GM18870 (cell line): ENCODE data around the gene RNFT1.
"Not testable (repeated sequence)": the region's sequence is repeated elsewhere in the genome, so short reads cannot be mapped to it uniquely, and the experiment has no call there.

Experiments used
- ATAC-seq: cut with Tn5 transposase; IDR thresholded peaks from one replicate; pipeline ENCODE4 v1.9.1; 2021; ENCODE audit warnings: moderate library complexity; ENCODE audit not compliant: unreplicated experiment

The RNFT1 gene

GRCh38 chr17:59964482-59965328 is at the start of gene RNFT1:
RNFT1 (minus strand) TSS chr17:59964740; CDS start chr17:59964663, 77 bp downstream.
- ATAC-seq, result no peak

GRCh38 chr17:60009326-60009725 is 44.8 kb upstream of the RNFT1 start:
- not testable (repeated sequence) for ATAC-seq

GRCh38 chr17:60008377-60008776 is 43.8 kb upstream of the RNFT1 start:
- not testable (repeated sequence) for ATAC-seq

GRCh38 chr17:60006160-60006559 is 41.6 kb upstream of the RNFT1 start:
- no peak for ATAC-seq

GRCh38 chr17:60004561-60004960 is 40.0 kb upstream of the RNFT1 start:
- ATAC-seq, result not testable (repeated sequence)

- ATAC-seq, result not testable (repeated sequence)
Observed at GRCh38 chr17:60002405-60002804, 37.9 kb upstream of the RNFT1 start.

GRCh38 chr17:59996608-59997007 is 32.1 kb upstream of the RNFT1 start:
- not testable (repeated sequence) for ATAC-seq

- ATAC-seq, result not testable (repeated sequence)
Observed at GRCh38 chr17:59975166-59975565, 10.6 kb upstream of the RNFT1 start.

- not testable (repeated sequence) for ATAC-seq
Observed at GRCh38 chr17:59973483-59973882, 8.9 kb upstream of the RNFT1 start.

- ATAC-seq, result no peak
Observed at GRCh38 chr17:59972778-59973177, 8.2 kb upstream of the RNFT1 start.

- ATAC-seq, result not testable (repeated sequence)
Observed at GRCh38 chr17:59971771-59972170, 7.2 kb upstream of the RNFT1 start.

- ATAC-seq, result no peak
Observed at GRCh38 chr17:59963738-59964481, 630 bp downstream of the RNFT1 start.

GRCh38 chr17:59962739-59963318 is 1.7 kb downstream of the RNFT1 start:
- ATAC-seq, result no peak

- ATAC-seq, result not testable (repeated sequence)
Observed at GRCh38 chr17:59959574-59959973, 5.0 kb downstream of the RNFT1 start.

- no peak for ATAC-seq
Observed at GRCh38 chr17:59954856-59955255, 9.7 kb downstream of the RNFT1 start.

GRCh38 chr17:59950049-59950448 is 14.5 kb downstream of the RNFT1 start:
- no peak for ATAC-seq

GRCh38 chr17:59947310-59947709 is 17.2 kb downstream of the RNFT1 start:
- ATAC-seq, result not testable (repeated sequence)

- ATAC-seq, result not testable (repeated sequence)
Observed at GRCh38 chr17:59946433-59946832, 18.1 kb downstream of the RNFT1 start.

- no peak for ATAC-seq
Observed at GRCh38 chr17:59941131-59941530, 23.4 kb downstream of the RNFT1 start.

- ATAC-seq, result not testable (repeated sequence)
Observed at GRCh38 chr17:59940697-59941096, 23.8 kb downstream of the RNFT1 start.

GRCh38 chr17:59933317-59933716 is 31.2 kb downstream of the RNFT1 start:
- not testable (repeated sequence) for ATAC-seq
